Tibial artery (tissue), 4 donors: ENCODE results near the gene UAP1.

ENCODE experiments used
- DNase-seq, 2 donors: peaks; one replicate each; pipeline ENCODE4 v3.0.0-alpha.2; 2019
- H3K27ac ChIP-seq, 2 donors: fragments of 200-600 bp; sonication (generic) in 1 of 2; 1 replicate in 1 of 2; 2 replicates in 1 of 2; pipeline ENCODE4 v1.5.1; 2018 to 2019; ENCODE audit warnings: mild to moderate bottlenecking in 1 of 2
- H3K27me3 ChIP-seq, 2 donors: fragments of 200-600 bp; sonication (generic) in 1 of 2; one replicate each; pipeline versions ENCODE4 v1.5.1 to v1.6.0; 2016 to 2019
- H3K36me3 ChIP-seq, 3 donors: fragments of 200-600 bp; sonication (generic) in 2 of 3; one replicate each; pipeline ENCODE4 v1.5.1; 2016 to 2019; ENCODE audit warnings: mild to moderate bottlenecking in 2 of 3
- H3K4me1 ChIP-seq, 4 donors: fragments of 200-600 bp; sonication (generic) in 2 of 4; 1 replicate in 3 of 4; 2 replicates in 1 of 4; pipeline ENCODE4 v1.5.1; 2016 to 2019
- H3K4me3 ChIP-seq, 2 donors: fragments of 200-600 bp; sonication (generic) in 1 of 2; 1 replicate in 1 of 2; 2 replicates in 1 of 2; pipeline ENCODE4 v1.5.1; 2018 to 2019; ENCODE audit warnings: mild to moderate bottlenecking in 2 of 2
- H3K9me3 ChIP-seq, 3 donors: fragments of 200-600 bp; sonication (generic) in 1 of 3; one replicate each; pipeline ENCODE4 v1.5.1; 2016 to 2019
- CTCF ChIP-seq, 2 experiments: fragments of 200-600 bp in 1 of 2; fragments of 450-650 bp in 1 of 2; IDR thresholded peaks; one replicate each; pipeline ENCODE4 v1.5.1; 2017 to 2019; ENCODE audit warnings: antibody characterized with exemption in 2 of 2, mild to moderate bottlenecking in 1 of 2, moderate library complexity in 1 of 2
- intact Hi-C: fragments of 100-400 bp; cut with DNase I; formaldehyde crosslinking; loops from one replicate; pipeline ENCODE4 v1.15.0; 2023; ENCODE audit warnings: low total_unique reads

UAP1 gene

GRCh38 chr1:162587347-162587746 is 25.8 kb downstream of the UAP1 start:
- DNase-seq = no peak
- Histone ChIP-seq H3K36me3 (peaks cover 36 to 71% (median 64%) of the 10 kb centered on the region in 3 donors), H3K4me3 (no peak overlapping the region), H3K27me3 (no peaks in the 10 kb centered on the region), H3K4me1 (no peaks in the 10 kb centered on the region), H3K9me3 (no peaks in the 10 kb centered on the region), H3K27ac (no peak overlapping the region)
- intact Hi-C loops = no loop called here
- no peak for TF ChIP-seq CTCF (IDR thresholded peaks at IDR 0.05)

GRCh38 chr1:162587761-162588260 is 26.3 kb downstream of the UAP1 start:
- Histone ChIP-seq H3K36me3 (peaks cover 36 to 76% (median 68%) of the 10 kb centered on the region in 3 donors), H3K27me3 (no peaks in the 10 kb centered on the region), H3K9me3 (no peaks in the 10 kb centered on the region), H3K27ac (no peak overlapping the region), H3K4me1 (no peaks in the 10 kb centered on the region), H3K4me3 (no peak overlapping the region)
- TF ChIP-seq CTCF (IDR thresholded peaks at IDR 0.05) = no peak
- DNase-seq = no peak
- intact Hi-C loops = no loop called here

- H3K4me3 ChIP-seq = no peak overlapping the region
- peaks cover 44 to 76% (median 71%) of the 10 kb centered on the region in 3 donors for H3K36me3 ChIP-seq
- no peak for TF ChIP-seq CTCF (IDR thresholded peaks at IDR 0.05)
- no peaks in the 10 kb centered on the region for H3K9me3 ChIP-seq
- intact Hi-C loops = no loop called here
- DNase-seq = no peak
- no peaks in the 10 kb centered on the region for H3K4me1 ChIP-seq
- no peak overlapping the region for H3K27ac ChIP-seq
- no peaks in the 10 kb centered on the region for H3K27me3 ChIP-seq
Observed at GRCh38 chr1:162590101-162590500, 28.6 kb downstream of the UAP1 start.

GRCh38 chr1:162590686-162591085 is 29.2 kb downstream of the UAP1 start:
- H3K27me3 ChIP-seq = no peaks in the 10 kb centered on the region
- H3K4me3 ChIP-seq = no peak overlapping the region
- no peak for TF ChIP-seq CTCF (IDR thresholded peaks at IDR 0.05)
- no peaks in the 10 kb centered on the region for H3K9me3 ChIP-seq
- intact Hi-C loops = no loop called here
- no peak for DNase-seq
- peaks cover 44 to 78% (median 72%) of the 10 kb centered on the region in 3 donors for H3K36me3 ChIP-seq
- no peak overlapping the region for H3K27ac ChIP-seq
- no peaks in the 10 kb centered on the region for H3K4me1 ChIP-seq

- no peak for TF ChIP-seq CTCF (IDR thresholded peaks at IDR 0.05)
- peaks cover 40 to 85% (median 67%) of the 10 kb centered on the region in 3 donors for H3K36me3 ChIP-seq
- no peak for DNase-seq
- no peaks in the 10 kb centered on the region for H3K4me1 ChIP-seq
- no peaks in the 10 kb centered on the region for H3K27me3 ChIP-seq
- H3K27ac ChIP-seq = no peak overlapping the region
- H3K9me3 ChIP-seq = no peaks in the 10 kb centered on the region
- H3K4me3 ChIP-seq = no peak overlapping the region
- intact Hi-C loops = no loop called here
Observed at GRCh38 chr1:162596514-162597170, 35.1 kb downstream of the UAP1 start.
